ENCODE results near the gene RXRB.
"Not testable (repeated sequence)": the region's sequence is repeated elsewhere in the genome, so short reads cannot be mapped to it uniquely, and the experiment has no call there.

The RXRB gene

DNA sequence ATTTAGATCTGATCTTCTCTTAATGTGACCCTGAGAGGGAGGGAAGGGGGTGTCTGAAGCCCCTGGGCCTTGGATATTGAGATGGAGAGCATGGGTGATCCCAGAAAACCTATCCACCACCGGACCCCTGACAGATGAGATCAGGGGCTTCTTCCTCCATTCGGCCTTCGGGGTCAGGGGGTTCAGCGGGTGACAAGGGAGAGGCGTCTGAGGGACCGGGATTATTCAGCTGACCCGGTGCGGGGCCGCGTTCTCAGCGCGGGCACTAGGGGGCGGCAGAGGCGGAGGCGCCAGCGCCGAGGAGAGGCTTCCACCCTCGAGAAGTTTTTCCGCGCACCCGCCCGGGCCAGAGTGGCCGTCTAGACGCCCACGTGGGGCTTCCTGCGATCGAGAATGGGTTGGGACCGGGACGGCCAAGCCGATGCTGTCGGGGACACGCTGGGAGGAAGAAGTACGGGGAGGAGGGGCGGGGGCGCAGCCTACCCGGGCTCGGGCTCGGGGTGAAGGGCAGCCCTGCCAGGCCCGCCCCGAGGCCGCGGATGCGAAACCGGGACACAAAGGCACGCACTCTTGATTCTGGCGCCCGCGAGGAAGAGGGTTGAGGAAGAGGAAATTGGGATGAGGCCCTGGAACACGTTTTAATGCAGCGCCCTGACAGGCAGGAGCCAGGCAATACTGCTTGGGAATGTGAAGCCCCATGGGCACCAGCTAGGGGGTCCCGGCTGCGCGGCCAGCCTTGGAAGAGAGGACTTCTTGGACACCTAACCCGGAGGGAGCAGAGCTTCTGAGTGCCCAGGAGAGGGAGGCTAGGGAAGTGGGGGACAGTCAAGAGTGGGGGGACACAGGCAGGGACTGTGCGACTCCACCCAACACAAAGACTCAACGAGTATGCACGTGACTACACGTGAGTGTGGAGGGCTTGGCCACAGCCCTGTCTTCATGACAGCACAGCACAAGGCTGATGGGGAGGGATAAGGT, 38.8 kb downstream of the RXRB start:
- peak; percentile 71 for DNase-seq (ENCODE audit: low read depth)

DNA sequence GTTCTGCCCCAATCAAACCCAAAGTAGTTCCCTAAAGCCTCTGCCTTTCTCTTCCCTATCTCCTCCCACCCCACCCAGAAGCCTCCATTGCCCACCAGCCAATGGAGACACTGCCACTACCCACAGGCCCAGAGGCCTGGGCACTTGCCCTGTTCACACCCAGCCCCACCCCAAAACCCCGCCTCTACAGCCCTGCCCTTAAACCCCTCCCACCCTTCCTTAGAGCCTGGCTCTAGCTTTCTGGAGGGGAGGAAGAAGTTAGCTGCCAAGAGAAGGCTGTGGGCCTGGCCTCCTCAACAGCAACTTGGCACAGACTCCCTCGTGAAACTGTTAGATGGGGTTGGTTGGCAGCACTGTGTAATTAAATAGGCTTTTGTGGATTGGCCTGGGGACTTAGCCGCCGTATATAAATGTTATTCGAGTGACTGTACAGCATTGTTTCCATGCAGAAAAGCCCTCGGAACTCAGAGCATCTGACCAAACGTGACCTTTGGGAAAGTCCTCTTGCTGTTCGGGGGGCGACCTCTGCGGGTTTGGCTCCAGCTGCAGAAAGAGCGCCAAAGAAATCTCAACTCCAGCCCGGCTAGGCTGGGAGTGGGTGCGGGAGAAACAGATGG, 39.6 kb downstream of the RXRB start:
- DNase-seq (ENCODE audit: low read depth): no peak

DNA sequence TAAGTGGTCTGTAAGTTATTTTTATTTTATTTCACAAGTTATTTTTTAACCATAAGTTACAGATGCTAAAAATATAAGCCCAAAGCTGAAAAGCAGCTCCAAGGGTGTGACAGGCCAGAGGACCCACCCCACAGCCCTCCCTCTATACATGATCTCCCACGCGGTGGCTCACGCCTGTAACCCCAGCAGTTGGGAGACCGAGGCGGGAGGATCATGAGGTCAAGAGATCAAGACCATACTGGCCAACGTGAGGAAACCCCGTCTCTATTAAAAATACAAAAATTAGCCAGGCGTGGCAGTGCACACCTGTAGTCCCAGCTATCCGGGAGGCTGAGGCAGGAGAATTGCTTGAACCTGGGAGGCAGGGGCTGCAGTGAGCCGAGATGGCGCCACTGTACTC, 40.4 kb downstream of the RXRB start:
- DNase-seq (ENCODE audit: low read depth): no peak

DNA sequence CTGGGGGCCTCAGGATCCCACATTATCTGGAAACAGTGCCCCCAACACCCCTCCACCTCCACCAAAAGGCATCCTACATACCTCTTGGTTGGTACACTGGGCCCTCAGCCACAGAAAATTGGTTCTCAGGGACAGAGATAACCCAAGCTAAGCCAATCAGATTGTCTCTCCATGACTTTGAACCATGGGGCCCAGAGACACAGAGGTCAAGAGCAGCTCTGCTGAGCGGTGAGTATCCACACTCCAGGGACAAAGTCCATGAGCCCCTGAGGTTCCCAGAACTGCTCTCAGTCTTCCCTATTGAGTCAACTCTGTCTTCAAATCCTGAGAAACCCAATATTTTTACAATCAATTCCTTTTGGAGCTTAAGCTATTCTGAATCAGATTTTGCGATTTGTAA, 43.5 kb downstream of the RXRB start:
- no peak for DNase-seq (ENCODE audit: low read depth)

DNA sequence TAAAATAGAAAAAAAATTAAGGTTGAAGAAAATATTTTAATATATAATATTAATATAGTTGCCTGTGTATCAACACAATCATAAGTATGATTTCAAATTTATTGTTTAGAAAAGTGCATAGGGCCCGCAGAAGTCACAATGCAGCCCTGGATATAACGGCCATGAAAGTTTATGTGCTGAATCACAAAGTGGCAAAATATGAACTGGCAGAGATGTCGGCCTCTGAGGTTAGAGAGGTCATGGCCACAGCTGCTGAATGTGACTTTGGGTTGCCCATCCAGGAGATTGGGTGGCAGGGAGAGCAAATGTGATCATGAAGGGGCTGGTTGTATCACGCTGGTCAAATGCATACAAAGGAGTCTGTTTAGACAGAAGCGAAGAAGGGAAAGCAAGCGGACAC, 43.9 kb downstream of the RXRB start:
- DNase-seq (ENCODE audit: low read depth): no peak

DNA sequence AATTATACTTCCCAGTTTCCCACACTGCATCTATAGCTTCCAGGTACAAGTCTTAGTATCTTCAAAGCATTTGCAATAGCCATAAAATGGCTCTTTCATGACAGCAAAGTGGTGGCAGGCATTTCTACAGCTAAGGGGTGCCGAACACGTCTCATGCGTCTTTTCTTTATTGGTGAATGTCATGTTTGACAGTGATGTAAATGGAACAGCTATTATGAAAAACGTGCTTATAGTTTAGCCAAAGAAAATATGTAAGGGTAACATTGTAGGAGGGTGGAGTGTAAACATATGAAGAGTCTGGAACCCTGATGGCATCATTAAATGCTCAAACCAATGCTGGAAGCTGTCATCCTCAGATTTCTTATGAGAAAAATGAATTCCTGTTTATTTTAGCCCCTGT, 46.1 kb downstream of the RXRB start:
- no peak for DNase-seq (ENCODE audit: low read depth)

DNA sequence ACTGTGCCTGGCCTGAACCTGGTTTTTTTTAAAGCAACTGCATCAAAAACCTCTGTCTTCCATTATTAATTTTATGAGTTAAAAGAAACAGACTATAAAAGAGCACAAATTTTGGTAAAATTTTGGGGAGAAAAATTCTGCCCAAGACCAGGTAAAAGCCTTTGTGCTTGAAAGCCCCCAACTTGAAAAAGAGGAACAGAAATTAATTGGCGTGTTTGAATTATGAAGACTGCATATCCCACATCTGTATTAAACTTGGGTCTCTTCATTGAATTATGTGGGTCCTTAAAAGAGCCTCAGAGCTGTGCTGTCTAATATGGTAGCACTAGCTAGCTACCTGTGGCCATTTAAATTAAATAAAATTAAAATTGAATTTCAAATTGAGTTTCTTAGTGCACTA, 49.4 kb downstream of the RXRB start:
- DNase-seq (ENCODE audit: low read depth): no peak

DNA sequence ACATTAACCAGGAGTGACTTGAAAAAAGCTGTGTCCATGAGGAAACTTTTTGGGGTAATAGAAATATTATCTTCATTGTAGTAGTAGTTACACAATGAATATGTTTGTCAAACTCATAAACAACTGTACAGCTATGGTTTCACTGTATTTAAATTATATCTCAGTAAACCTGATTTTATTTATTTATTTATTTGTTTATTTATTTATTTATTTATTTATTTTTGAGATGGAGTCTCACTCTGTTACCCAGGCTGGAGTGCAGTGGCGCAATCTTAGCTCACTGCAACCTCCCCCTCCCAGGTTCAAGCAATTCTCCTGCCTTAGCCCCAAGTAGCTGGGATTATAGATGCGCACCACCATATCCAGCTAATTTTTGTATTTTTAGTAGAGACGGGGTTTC, 49.9 kb downstream of the RXRB start:
- DNase-seq (ENCODE audit: low read depth): not testable (repeated sequence)

DNA sequence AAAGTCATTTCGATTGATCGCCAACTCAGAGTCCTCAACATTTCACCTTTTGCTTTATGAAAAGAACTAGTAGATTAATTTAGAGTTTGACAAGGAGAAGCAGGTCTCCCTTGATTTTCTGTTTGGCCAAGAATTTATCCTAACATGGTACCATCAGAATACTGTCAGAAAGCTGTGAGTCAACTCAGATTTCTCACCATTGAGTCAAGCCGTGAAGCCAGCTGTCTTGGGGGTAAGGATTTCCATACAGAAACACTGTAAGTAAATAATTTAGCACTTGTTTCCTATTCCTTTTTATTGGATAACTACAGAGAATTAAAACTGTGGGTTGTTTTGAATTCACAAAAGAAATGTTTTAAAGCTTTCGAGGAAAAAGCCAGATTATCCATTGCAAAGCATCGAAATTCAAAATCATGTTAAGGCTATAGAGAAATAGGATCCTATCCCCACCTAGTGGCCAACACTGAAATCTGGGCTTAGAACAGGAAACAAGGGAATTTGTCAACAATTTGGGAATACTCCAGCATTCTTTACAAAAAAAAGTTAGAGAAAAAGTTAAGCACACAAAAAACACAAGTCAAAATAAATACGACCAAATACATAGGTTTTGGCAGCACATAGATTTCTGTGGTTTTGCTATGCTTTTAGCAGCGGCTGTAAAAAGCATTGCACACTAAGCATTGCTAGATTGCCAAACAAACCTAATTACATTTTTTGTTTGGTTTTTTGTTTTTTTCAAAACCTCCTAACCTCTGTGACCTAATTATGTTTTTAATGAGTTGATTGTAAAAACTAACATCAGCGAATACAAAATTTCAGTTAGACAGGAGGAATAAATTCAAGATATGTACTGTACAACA, 52.4 kb downstream of the RXRB start:
- DNase-seq (ENCODE audit: low read depth): no peak

DNA sequence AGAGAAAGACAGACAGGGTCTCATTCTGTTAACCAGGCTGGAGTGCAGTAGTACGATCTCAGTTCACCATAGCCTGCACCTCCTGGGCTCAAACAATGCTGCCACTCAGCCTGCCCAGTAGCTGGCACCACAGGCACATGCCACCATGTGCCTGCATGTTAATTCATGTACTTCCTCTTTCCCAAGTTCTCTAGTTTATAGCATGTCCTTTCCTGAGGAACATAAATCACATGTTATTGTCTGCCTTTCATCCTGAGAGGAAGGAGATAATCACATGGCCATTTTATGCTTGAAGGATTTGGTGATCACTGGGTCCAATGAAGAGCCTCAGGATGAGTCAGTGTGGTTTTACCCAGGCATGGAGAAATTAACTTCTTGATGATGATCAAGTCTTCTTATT, 56.1 kb downstream of the RXRB start:
- DNase-seq (ENCODE audit: low read depth): no peak
